Measurements from ENCODE around the gene PLCD3. TPM values are rescaled to one million over a fixed set of nuclear protein-coding genes. Genes with fewer than 3 reads are reported as not detected.

Gene PLCD3
- total RNA-seq, 4 donors from 2014 or later: 11.6 to 44.4 (median 18.4) TPM

- H3K4me1 ChIP-seq: peaks cover 0 to 35% (median 12%) of the 10 kb centered on the region in 4 donors
- TF ChIP-seq, protein P1, sequence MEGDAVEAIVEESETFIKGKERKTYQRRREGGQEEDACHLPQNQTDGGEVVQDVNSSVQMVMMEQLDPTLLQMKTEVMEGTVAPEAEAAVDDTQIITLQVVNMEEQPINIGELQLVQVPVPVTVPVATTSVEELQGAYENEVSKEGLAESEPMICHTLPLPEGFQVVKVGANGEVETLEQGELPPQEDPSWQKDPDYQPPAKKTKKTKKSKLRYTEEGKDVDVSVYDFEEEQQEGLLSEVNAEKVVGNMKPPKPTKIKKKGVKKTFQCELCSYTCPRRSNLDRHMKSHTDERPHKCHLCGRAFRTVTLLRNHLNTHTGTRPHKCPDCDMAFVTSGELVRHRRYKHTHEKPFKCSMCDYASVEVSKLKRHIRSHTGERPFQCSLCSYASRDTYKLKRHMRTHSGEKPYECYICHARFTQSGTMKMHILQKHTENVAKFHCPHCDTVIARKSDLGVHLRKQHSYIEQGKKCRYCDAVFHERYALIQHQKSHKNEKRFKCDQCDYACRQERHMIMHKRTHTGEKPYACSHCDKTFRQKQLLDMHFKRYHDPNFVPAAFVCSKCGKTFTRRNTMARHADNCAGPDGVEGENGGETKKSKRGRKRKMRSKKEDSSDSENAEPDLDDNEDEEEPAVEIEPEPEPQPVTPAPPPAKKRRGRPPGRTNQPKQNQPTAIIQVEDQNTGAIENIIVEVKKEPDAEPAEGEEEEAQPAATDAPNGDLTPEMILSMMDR (IDR thresholded peaks at IDR 0.05): peak; percentile 100
- TF ChIP-seq POLR2A (IDR thresholded peaks at IDR 0.05): peak; percentile 90 to 96
Measured at GRCh38 chr17:45135192-45135977, 3.1 kb upstream of the PLCD3 start, which contains the start of gene ACBD4. TSS of gene ACBD4 (plus strand) at chr17:45135687. CDS start at chr17:45136145, 458 bp downstream.

DNA sequence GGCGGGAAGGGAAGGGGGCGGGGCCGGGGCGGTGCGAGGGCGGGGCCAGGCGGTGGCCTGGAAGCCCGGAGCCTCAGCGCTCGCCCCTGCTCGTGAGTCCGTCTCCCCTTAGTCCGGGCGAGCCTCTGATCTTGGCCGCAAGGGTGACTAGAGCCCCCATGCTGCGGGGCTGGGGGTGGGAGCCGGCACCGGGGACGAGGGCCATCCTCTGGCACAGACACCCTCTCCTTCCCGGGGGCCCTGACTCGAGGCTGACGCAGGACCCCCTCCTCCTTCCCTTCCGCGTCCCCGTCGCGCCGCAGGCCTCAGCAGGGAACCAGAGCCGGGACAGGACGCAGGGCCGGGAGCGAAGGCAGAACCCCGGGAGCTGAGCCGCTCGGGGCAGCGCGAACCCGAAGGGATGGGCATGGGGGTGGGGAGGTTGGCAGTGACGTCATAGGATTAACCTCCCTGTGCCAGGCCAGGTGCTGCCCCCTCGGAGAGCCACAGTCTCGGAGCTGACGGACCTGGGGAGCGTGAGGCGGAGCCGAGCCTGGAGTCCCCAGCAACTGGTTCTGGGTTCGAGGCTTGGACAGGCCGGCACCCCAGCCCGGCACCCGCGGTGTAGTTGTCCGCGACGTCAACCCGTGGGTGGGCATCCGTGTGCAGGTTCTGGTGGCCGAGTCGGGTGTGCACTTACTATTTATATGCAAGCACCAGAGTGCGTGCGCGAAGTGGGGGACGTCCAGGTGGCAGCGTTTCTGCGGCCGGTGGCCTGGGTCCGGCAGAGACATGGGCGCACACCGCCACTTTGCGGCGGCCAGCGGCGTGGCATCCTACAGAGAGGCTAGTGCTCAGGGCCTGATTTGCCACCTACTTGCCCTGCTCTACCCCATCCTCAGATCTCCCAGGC lies 503 bp upstream of the PLCD3 start:
- H3K4me3 ChIP-seq: peak overlapping the region; percentile 59 to 91 (median 76)
- H3K4me1 ChIP-seq: peaks cover 7 to 58% (median 12%) of the 10 kb centered on the region in 4 donors
- H3K27me3 ChIP-seq: no peaks in the 10 kb centered on the region
- H3K9me3 ChIP-seq: no peaks in the 10 kb centered on the region
- no peaks in the 10 kb centered on the region for H3K36me3 ChIP-seq
- TF ChIP-seq, protein P1 (IDR thresholded peaks at IDR 0.05): peak; percentile 67 to 95 (median 84)
- peak; percentile 10 to 37 for TF ChIP-seq POLR2A (IDR thresholded peaks at IDR 0.05)
- peak; percentile 81 to 92 (median 91) for DNase-seq
- H3K27ac ChIP-seq: peak overlapping the region; percentile 93 to 98 (median 96)

More at GRCh38 chr17:45135192-45135977, 3.1 kb upstream of the PLCD3 start, which contains the start of gene ACBD4:
- Histone ChIP-seq H3K27ac (peak within 1 kb of the TSS; percentile 80 to 95 (median 88)), H3K27me3 (no peaks in the 10 kb centered on the region), H3K36me3 (peaks cover 0 to 4% (median 0%) of the 10 kb centered on the region in 3 donors), H3K9me3 (no peaks in the 10 kb centered on the region), H3K4me3 (peak within 1 kb of the TSS; percentile 63 to 82 (median 72))
- DNase-seq: peak; percentile 93 to 98 (median 97)

DNA sequence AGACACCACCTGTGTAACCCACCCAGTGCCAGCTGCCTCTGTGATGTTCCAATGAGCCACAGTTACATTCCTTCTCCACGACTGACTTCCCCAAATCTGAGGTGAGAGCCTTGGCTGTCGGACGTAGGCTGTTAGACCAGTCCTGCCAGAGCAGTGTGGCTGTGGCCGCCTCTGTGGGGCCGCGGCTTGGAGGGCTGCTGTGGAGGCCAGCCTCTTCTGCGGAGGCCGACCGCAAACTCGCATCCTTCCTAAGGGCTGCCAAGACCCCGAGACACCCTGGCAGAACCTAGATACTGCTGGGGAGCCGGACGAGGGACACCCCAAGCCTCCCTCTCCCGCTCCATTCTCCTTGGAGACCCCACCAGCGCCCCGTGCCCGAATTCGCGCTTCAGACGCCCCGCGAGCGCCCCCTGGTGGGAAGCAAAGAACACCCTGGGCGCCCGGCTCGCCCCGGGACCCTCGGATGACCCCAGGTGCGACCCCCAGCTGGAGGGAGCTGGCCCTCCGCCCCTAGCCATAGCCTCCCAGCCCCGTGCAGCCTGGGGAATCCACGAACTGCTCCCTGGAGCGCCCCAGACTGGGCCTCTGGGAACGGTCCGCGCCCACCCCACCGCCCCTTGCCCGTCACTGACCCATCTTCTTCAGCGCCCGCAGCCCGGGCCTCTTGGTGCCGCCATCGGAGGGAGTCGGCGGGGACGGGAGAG lies 547 bp downstream of the PLCD3 start:
- H3K27me3 ChIP-seq: no peaks in the 10 kb centered on the region
- peak in 2 of 3 donors; percentile 67 to 70 for DNase-seq
- no peaks in the 10 kb centered on the region for H3K36me3 ChIP-seq
- peak overlapping the region; percentile 93 to 98 (median 96) for H3K27ac ChIP-seq
- H3K4me1 ChIP-seq: peaks cover 7 to 56% (median 12%) of the 10 kb centered on the region in 4 donors
- TF ChIP-seq, protein P1 (IDR thresholded peaks at IDR 0.05): peak; percentile 30 to 82 (median 68)
- TF ChIP-seq POLR2A (IDR thresholded peaks at IDR 0.05): no peak
- H3K9me3 ChIP-seq: no peaks in the 10 kb centered on the region
- peak overlapping the region; percentile 59 to 91 (median 76) for H3K4me3 ChIP-seq

DNA sequence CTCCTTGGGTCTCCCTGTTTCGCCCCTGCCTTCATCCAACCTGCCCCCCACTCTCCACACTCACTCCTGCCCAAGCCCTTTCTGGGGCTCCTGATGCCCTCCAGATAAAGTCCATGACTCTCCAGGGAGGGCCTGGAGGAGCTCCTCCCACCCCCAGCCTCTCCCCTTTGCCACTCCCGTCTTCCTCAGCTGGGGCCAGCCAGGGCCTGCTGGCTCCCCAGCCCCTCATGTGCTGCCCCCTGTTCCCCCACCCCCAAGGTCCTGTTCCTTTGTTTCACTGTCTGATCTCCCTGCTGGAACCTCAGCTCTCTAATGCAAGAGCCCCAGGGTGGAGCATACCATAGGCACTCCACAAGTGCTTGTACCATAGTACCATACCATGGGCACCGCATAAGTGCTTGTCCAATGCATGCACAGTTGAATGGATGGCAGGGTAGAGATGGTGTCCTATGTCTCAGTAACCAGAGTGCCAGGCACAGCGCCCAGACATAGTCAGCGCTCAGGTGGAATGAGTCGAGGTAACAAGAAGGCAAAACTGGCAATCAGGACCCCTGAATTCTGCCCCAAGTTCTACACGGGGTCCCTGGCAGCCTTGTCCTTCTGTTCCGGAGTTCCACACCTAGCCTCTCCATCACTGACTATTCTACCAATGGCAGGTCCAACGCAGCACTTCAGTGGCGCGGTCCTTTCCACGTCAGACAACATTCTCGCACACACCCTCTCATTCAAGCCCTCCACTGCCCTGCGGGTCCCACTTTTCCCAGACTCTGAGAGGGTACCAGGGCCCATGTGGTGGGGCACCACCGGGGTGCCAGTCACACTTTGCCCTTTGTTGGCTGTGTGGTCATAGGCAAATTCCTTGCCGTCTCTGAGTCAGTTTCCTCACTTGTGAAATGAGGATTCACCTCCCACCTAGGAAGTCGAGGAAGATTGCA lies 1.4 kb downstream of the PLCD3 start:
- DNase-seq: no peak
- Histone ChIP-seq H3K9me3 (no peaks in the 10 kb centered on the region), H3K27ac (peak overlapping the region in 1 of 4 donors; percentile 67), H3K36me3 (no peaks in the 10 kb centered on the region), H3K27me3 (no peaks in the 10 kb centered on the region), H3K4me1 (peaks cover 5 to 47% (median 8%) of the 10 kb centered on the region in 4 donors), H3K4me3 (peak overlapping the region; percentile 59 to 91 (median 76))
- TF ChIP-seq POLR2A (IDR thresholded peaks at IDR 0.05): no peak
- TF ChIP-seq, protein P1 (IDR thresholded peaks at IDR 0.05): no peak

All from Peyer's patch (tissue), 4 donors.